Effector CD4-positive, alpha-beta T cell (primary cell): ENCODE measurements around the gene UBE2E1.

Experiments used
- DNase-seq: peaks from one replicate; pipeline ENCODE4 v3.0.0-alpha.2; 2020

UBE2E1 gene

DNA sequence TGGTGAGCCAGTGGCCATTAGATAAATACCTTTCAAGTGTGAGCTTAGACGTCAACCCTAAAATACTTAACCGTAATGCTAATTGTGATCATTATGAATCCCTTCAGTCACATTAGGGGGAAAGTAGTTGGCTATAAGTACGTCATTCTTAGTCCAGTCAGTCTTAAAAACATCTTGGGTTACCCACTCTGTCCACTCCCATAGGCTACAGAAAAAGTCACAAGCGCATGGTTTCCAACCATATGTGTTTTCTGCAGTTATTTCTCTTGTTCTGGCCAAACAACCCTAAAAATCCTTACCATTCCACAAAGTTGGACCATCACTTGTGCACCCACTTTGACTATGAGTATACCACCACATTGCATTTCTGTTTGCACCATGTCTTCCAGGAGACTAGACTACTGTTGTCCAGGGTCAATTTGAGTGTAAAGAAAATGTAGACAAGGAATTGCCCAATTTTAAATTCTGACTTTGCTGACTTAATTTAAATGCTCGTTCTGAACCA lies 114.4 kb downstream of the UBE2E1 start:
- no peak for DNase-seq

DNA sequence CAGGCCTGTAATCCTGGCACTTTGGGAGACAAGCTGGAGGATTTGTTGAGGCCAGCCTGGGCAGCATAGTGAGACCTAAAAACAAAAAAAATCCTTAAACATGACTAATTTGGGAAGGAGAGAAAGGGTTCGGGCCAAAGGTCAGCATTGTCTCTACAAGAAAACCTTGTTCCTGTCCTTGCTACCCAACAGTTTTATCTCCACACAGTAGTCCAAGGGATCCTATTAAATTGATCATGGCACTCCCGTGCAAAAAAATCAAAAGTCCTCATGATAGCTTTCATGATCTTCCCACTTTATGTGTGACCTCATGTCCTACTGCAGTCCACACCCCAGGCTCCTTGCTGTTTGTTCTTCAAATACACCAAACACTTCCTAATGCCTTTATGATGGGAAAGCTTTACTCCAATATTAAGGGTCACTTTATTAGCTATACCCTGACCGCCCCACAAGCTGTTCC lies 115.3 kb downstream of the UBE2E1 start:
- no peak for DNase-seq

DNA sequence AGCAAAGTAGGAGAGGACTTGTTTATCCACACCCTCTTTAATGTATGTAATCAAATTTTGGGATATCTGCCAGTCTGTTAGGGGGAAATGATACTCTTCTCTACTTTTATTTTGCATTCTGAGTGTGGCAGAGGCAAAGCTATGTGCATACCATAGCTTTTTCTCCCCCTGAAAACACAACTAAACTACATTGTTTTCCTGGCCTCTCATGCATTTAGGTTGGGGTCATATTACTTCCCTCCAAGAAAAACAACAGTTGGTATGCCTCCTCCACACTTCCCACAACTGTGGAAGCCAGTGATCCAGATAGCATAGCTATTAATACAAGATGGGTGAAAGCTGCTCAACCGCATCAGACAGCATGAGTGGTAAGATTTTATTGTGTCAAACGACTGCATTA lies 118.0 kb downstream of the UBE2E1 start:
- no peak for DNase-seq

DNA sequence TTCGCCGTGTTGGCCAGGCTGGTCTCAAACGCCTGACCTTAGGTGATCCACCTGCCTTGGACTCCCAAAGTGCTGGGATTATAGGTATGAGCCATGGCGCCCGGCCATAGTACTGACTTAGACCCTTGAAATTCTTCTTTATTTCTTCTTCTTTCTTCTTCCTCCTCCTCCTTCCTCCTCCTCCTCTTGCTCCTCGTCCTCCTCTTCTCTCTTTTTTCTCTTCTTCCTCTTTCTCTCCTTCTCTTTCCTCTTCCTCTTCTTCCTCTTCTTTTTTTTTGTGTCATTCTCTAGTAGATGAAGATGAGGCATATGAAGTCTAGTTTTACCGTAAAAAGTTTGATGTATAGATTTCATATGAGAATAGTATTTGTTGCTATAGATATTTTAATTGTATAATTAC lies 120.5 kb downstream of the UBE2E1 start:
- no peak for DNase-seq

DNA sequence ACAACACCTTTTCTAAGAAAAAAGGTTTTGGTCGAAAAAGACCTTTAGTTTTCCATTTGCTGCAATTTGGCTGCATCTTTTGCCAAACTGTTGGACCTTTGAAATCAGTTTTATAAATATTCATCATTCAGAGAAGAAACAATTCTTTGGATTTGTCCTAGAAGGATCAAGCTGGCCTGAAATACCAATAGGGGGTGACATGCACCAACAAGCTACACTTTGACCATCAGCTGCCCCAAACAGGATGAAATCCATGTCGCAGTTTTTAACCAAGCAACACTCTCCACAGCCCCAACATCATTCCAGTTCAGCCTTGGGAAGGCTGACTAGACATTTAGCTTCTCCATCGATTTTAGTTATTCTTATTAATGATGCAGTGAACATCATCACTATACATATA lies 121.0 kb downstream of the UBE2E1 start:
- no peak for DNase-seq

DNA sequence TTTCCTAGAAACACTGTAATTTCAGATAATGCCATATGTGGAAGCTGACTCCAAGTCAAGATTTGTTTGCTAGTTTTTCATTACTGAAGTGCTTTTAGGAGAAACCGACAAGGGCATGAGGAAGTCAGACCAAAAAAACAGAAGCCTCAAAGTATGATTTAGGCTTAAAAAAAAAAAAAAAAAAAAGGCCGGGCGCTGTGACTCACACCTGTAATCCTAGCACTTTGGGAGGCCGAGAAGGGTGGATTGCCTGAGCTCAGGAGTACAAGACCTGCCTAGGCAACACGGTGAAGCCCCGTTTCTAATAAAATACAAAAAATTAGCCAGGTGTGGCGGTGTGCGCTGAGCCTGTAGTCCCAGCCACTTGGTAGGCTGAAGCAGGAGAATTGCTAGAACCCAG lies 122.8 kb downstream of the UBE2E1 start:
- no peak for DNase-seq

DNA sequence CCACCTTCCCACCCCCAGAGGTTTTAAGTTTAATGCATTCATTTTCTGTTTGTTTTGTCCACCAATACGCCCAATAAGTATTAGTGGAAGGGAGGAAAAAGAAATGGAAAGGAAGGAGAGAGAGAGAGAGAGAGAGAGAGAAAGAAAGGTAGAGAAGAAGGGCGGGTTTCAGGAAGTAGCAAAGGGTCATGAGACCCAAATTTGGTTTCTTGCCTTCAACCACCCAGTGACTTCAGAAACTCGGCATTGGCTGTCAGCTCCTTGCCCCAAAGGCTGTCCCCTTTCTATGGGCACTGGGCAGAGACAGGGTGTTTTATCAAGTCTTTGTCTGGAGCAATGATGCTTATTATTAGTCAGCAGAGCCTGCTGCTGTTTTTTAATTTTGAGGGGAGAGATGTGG lies 125.8 kb downstream of the UBE2E1 start:
- no peak for DNase-seq

DNA sequence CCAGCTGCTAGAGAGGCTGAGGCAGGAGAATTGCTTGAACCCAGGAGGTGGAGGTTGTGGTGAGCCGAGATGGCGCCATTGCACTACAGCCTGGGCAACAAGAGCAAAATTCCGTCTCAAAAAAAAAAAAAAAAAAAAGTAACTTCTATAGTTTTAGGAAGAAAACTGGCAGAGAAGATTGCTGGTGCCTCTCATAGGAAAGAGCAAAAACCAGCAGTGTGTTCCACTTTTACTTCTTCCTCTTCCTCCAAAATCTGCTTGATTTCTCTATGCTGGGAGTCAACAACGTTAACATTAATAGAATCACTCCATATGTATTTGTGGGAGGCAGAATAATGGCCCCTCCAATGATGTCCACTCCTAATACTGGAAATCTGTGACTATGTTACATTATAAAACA lies 126.8 kb downstream of the UBE2E1 start:
- DNase-seq, result no peak

DNA sequence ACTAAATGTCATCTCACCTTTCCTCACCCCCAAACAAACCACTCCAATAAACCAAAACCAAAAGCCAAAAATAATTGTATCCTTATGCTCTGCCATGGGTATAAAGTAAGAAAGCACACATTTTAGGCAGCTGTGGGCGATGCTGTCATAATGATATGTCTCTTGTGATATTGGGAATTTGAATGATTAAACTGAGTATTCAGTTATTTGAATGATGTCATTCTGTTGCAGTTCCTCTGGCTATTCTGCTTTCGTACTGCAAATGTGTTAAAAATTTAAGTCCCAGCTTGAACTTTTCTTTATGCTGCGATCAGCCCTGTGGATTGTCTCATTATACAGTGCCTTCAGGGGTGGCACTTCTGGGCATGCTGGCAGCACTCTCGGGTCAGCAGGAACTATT lies 128.5 kb downstream of the UBE2E1 start:
- no peak for DNase-seq

DNA sequence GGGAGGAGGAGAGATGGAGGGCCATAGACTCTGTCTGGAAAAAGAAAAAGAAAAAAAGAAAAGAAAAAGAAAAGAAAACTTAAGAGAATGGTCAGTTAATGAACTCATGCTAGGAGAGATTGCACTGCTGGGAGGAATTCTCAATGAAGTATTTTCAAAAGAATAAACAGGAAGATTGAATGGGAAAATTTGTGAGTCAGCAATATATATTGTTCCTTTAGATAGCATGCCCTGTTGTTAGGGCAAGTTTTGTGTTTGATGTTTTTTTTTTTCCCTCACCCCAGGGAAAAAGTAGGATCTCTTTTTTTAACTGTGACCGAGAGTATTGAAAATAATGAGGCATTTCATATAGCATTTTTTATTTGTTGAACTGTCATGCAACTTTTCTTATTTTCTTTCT lies 131.5 kb downstream of the UBE2E1 start:
- no peak for DNase-seq

DNA sequence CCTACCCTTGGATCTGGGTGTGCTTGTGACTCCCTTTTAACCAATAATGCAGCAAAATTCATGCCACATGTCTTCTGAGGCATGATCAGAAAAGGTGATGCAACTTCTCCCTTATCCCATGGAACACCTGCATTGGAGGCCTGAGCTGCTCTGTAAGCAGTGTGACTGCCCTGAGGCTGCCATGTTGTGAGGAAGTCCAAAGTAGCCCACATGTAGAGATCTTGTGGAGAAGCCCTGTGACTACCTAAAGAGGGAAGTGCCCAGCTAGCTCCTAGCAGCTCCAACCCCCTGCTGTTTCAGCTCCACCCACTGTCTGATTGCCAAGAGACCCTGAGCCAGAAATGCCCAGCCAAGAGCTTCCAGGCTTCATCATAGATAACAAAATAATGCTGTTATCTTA lies 132.9 kb downstream of the UBE2E1 start:
- no peak for DNase-seq

DNA sequence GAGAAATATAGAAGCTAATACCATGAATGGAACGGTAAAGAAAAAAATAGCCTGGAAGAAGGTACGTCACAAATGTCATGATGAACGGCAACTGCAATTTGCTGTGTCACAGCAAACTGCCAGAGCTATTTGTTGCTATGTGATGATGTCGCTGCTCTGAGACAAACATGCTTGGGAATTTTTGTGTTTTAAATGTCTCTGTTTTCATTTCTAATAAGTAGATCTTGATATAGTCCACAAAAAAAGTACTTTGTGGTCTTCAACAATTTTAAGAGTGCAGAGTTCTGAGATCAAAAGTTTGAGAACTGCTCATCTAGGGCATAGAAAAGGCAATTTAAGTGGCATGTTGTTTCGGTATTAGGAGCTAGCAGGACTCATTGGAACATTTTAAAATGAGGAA lies 135.0 kb downstream of the UBE2E1 start:
- DNase-seq, result no peak
